Effector memory CD4-positive, alpha-beta T cell (primary cell): Measurements from ENCODE around the gene RASGRF1.

Source experiments
- DNase-seq, 3 donors: peaks; one replicate each; pipeline ENCODE4 v3.0.0-alpha.2; 2020
- H3K27ac ChIP-seq: 2 replicates; pipeline ENCODE4 v1.7.0; 2013; ENCODE audit warnings: mild to moderate bottlenecking, low read length, moderate library complexity; ENCODE audit not compliant: insufficient read depth, poor library complexity, severe bottlenecking
- H3K27me3 ChIP-seq: replicated peaks from 2 replicates; pipeline ENCODE4 v1.7.0; 2013; ENCODE audit warnings: mild to moderate bottlenecking, low read length; ENCODE audit not compliant: insufficient read depth, control insufficient read depth, poor library complexity, severe bottlenecking
- H3K36me3 ChIP-seq: 2 replicates; pipeline ENCODE4 v1.7.0; 2013; ENCODE audit warnings: mild to moderate bottlenecking, low read length, moderate library complexity; ENCODE audit not compliant: control insufficient read depth, insufficient read depth
- H3K4me1 ChIP-seq: 2 replicates; pipeline ENCODE4 v1.7.0; 2013; ENCODE audit warnings: low read length, mild to moderate bottlenecking; ENCODE audit not compliant: control insufficient read depth, insufficient read depth, poor library complexity, severe bottlenecking
- H3K4me3 ChIP-seq: 2 replicates; pipeline ENCODE4 v1.7.0; 2013; ENCODE audit warnings: low read length, low read depth, mild to moderate bottlenecking; ENCODE audit not compliant: insufficient read depth, poor library complexity, severe bottlenecking
- H3K9me3 ChIP-seq: 2 replicates; pipeline ENCODE4 v1.7.0; 2013; ENCODE audit warnings: mild to moderate bottlenecking, low read length, moderate library complexity; ENCODE audit not compliant: control insufficient read depth

RASGRF1 gene

GRCh38 chr15:78938658-78939488, 151.7 kb downstream of the RASGRF1 start:
- no peak overlapping the region for H3K4me3 ChIP-seq
- peak overlapping the region; percentile 49 for H3K27ac ChIP-seq
- H3K36me3 ChIP-seq = no peaks in the 10 kb centered on the region
- peaks cover 14% of the 10 kb centered on the region for H3K4me1 ChIP-seq
- no peaks in the 10 kb centered on the region for H3K27me3 ChIP-seq
- DNase-seq = peak in 1 of 3 donors; percentile 29
- no peaks in the 10 kb centered on the region for H3K9me3 ChIP-seq

DNA sequence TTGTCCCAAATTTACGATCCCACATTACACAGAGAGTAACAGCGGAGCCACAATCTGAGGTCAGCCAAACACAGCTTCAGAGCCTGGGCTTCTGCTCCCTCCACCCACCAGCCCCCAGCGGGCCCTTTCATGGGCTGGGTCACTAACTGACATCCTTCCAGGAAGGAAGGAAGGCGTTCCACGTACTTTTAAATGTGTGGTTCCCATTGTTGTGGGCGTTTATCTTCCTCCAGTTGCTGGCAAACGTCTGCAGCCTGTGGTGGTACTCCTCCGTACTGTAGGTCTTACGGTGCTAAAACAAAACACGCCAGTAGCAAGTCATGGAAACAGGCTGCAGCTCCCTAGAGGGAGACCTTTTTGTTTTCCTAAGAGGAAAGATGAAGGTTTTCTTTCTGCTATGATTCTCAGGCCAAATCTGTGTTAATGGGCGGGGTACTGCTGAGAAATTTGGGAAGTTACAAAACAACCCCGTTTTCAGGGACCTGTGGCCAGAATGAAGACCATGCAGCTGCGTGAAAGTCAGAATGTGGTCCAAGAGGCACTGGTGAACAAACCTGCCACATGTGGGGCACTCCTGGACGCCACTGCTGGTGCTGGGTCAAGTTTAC, 153.3 kb downstream of the RASGRF1 start:
- H3K27ac ChIP-seq = no peak overlapping the region
- no peaks in the 10 kb centered on the region for H3K36me3 ChIP-seq
- no peaks in the 10 kb centered on the region for H3K9me3 ChIP-seq
- H3K4me3 ChIP-seq = no peak overlapping the region
- H3K27me3 ChIP-seq = no peaks in the 10 kb centered on the region
- no peak for DNase-seq
- H3K4me1 ChIP-seq = peaks cover 14% of the 10 kb centered on the region

- Histone ChIP-seq H3K27ac (no peak overlapping the region), H3K36me3 (peaks cover 4% of the 10 kb centered on the region)
Observed at GRCh38 chr15:78934655-78935023, 155.9 kb downstream of the RASGRF1 start.

GRCh38 chr15:78933823-78934654, 156.5 kb downstream of the RASGRF1 start:
- Histone ChIP-seq H3K27me3 (no peaks in the 10 kb centered on the region), H3K36me3 (peaks cover 4% of the 10 kb centered on the region), H3K27ac (no peak overlapping the region), H3K4me1 (peaks cover 8% of the 10 kb centered on the region), H3K4me3 (no peak overlapping the region), H3K9me3 (no peaks in the 10 kb centered on the region)
- no peak for DNase-seq

More at GRCh38 chr15:78934655-78935023, 155.9 kb downstream of the RASGRF1 start:
- H3K9me3 ChIP-seq = no peaks in the 10 kb centered on the region
- no peaks in the 10 kb centered on the region for H3K27me3 ChIP-seq
- no peak for DNase-seq
- no peak overlapping the region for H3K4me3 ChIP-seq
- H3K4me1 ChIP-seq = peaks cover 12% of the 10 kb centered on the region

DNA sequence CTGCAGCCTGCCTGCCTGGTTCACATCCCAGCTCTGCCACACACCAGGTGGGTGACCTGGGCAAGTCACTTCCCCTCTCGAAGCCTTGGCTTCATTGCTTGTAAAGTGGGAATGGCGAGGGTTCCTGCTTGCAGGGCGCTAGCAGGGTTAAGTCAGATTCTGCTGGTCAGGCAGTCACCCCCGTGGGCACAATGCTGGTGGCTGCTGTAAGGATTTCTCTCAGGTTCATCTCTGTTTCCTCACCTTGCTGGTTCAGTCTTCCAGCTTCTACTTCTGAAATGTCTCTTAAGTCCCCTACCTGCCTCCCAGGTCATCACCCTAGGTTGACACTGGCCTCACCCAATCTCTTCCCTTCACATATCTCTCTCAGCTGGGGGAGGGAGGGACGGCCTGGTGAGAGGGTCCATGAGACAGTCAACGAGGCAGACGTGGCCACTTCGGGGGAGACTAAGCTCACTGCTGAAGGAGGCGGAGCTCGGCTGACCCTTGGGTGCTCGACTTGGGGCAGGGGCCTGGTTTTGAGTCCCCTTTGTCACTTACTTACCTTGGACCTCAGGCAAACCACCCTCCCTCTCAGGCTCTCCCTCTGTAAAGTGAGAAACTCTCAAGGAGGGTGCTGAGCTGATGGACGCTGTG, 157.3 kb downstream of the RASGRF1 start:
- Histone ChIP-seq H3K9me3 (no peaks in the 10 kb centered on the region), H3K27me3 (no peaks in the 10 kb centered on the region), H3K36me3 (peaks cover 8% of the 10 kb centered on the region), H3K4me1 (peaks cover 8% of the 10 kb centered on the region), H3K27ac (no peak overlapping the region), H3K4me3 (no peak overlapping the region)
- no peak for DNase-seq

GRCh38 chr15:78932258-78932808, 158.2 kb downstream of the RASGRF1 start:
- DNase-seq = no peak
- peaks cover 8% of the 10 kb centered on the region for H3K36me3 ChIP-seq
- no peaks in the 10 kb centered on the region for H3K27me3 ChIP-seq
- H3K4me1 ChIP-seq = peaks cover 5% of the 10 kb centered on the region
- H3K4me3 ChIP-seq = no peak overlapping the region
- no peaks in the 10 kb centered on the region for H3K9me3 ChIP-seq
- no peak overlapping the region for H3K27ac ChIP-seq

- no peak for DNase-seq
- Histone ChIP-seq H3K36me3 (peaks cover 8% of the 10 kb centered on the region), H3K27ac (no peak overlapping the region), H3K4me3 (no peak overlapping the region), H3K4me1 (no peaks in the 10 kb centered on the region), H3K9me3 (no peaks in the 10 kb centered on the region), H3K27me3 (no peaks in the 10 kb centered on the region)
Observed at GRCh38 chr15:78931439-78932257, 158.9 kb downstream of the RASGRF1 start.

GRCh38 chr15:78930577-78931388, 159.8 kb downstream of the RASGRF1 start:
- H3K27me3 ChIP-seq = no peaks in the 10 kb centered on the region
- H3K27ac ChIP-seq = no peak overlapping the region
- no peak for DNase-seq
- no peaks in the 10 kb centered on the region for H3K9me3 ChIP-seq
- peaks cover 13% of the 10 kb centered on the region for H3K36me3 ChIP-seq
- H3K4me3 ChIP-seq = no peak overlapping the region
- H3K4me1 ChIP-seq = no peaks in the 10 kb centered on the region
